PC-3 (cell line): Measurements from ENCODE around the gene GPRIN3. TPM values are rescaled to one million over a fixed set of nuclear protein-coding genes. Genes with fewer than 3 reads are reported as not detected.

Source experiments
- ATAC-seq: fragments of 200-7000 bp; cut with Tn5 transposase; 2 replicates; pipeline ENCODE4 v1.9.1; 2020; ENCODE audit warnings: mild to moderate bottlenecking, moderate library complexity
- BruUV-seq: library from RNA; stranded (reverse); fragments of 400-500 nt; replicated peaks from 2 replicates; lab custom pipeline; 2021; lab: Mats Ljungman, UMichigan
- CTCF ChIA-PET: fragments of 300-600 bp; sonication (Branson Sonifier 250); formaldehyde crosslinking; loops from one replicate; lab custom pipeline; 2022; ENCODE audit warnings: antibody characterized with exemption; lab: Charles Lee
- POLR2A ChIA-PET: fragments of 300-600 bp; sonication (Branson Sonifier 250); formaldehyde crosslinking; loops from one replicate; lab custom pipeline; 2022; ENCODE audit warnings: antibody characterized with exemption; ENCODE audit not compliant: unreplicated experiment; lab: Charles Lee
- DNase-seq: peaks from one replicate; pipeline ENCODE4 v3.0.0-alpha.2; 2015
- H2AFZ ChIP-seq: fragments of 300-600 bp; sonication (generic); 2 replicates; pipeline ENCODE4 v1.6.0; 2016; ENCODE audit warnings: antibody characterized with exemption, low read length
- H3F3A ChIP-seq: fragments of 300-600 bp; sonication (generic); one replicate; pipeline ENCODE4 v1.6.0; 2017; ENCODE audit warnings: antibody characterized with exemption, low read length, control low read depth, mild to moderate bottlenecking; ENCODE audit not compliant: unreplicated experiment
- H3K27ac ChIP-seq: fragments of 300-600 bp; sonication (generic); 2 replicates; pipeline ENCODE4 v1.5.1; 2016; ENCODE audit warnings: mild to moderate bottlenecking, low read length
- H3K27me3 ChIP-seq: fragments of 300-600 bp; sonication (generic); 2 replicates; pipeline ENCODE4 v1.6.1; 2016; ENCODE audit warnings: low read length, mixed read lengths
- H3K36me3 ChIP-seq: fragments of 300-600 bp; sonication (generic); 2 replicates; pipeline ENCODE4 v1.6.1; 2016; ENCODE audit warnings: low read depth, mixed run types, low read length, mixed read lengths
- H3K4me1 ChIP-seq: fragments of 300-600 bp; sonication (generic); 2 replicates; pipeline ENCODE4 v1.5.1; 2016; ENCODE audit warnings: low read length; ENCODE audit not compliant: insufficient read depth
- H3K4me2 ChIP-seq: fragments of 300-600 bp; sonication (generic); 2 replicates; pipeline ENCODE4 v1.6.0; 2016; ENCODE audit warnings: low read length
- H3K4me3 ChIP-seq: fragments of 300-600 bp; sonication (generic); 2 replicates; pipeline ENCODE4 v1.5.1; 2016; ENCODE audit warnings: mild to moderate bottlenecking, low read length, mixed read lengths
- H3K79me2 ChIP-seq: fragments of 300-600 bp; sonication (generic); 2 replicates; pipeline ENCODE4 v1.6.1; 2017; ENCODE audit warnings: low read length, mixed read lengths
- H3K9ac ChIP-seq: fragments of 300-600 bp; sonication (generic); 2 replicates; pipeline ENCODE4 v1.6.0; 2016; ENCODE audit warnings: mild to moderate bottlenecking, low read length
- H3K9me2 ChIP-seq: fragments of 300-600 bp; sonication (generic); replicated peaks from 2 replicates; pipeline ENCODE4 v1.6.1; 2016; ENCODE audit warnings: mixed run types, low read length, mixed read lengths
- H3K9me3 ChIP-seq: fragments of 300-600 bp; sonication (generic); 2 replicates; pipeline ENCODE4 v1.6.1; 2016; ENCODE audit warnings: low read length, mixed read lengths
- H4K20me1 ChIP-seq: fragments of 300-600 bp; sonication (generic); 2 replicates; pipeline ENCODE4 v1.6.1; 2016; ENCODE audit warnings: low read length, mixed read lengths
- EZH2 ChIP-seq: fragments of 300-600 bp; sonication (generic); IDR thresholded peaks from one replicate; pipeline ENCODE4 v1.6.1; 2017; ENCODE audit warnings: antibody characterized with exemption, mild to moderate bottlenecking, low read length; ENCODE audit not compliant: unreplicated experiment
- EZH2phosphoT487 ChIP-seq: fragments of 300-600 bp; sonication (generic); IDR thresholded peaks from 2 replicates; pipeline ENCODE4 v1.6.1; 2018; ENCODE audit warnings: mild to moderate bottlenecking, antibody characterized with exemption, low read length, borderline replicate concordance
- intact Hi-C: fragments of 100-400 bp; cut with micrococcal nuclease; formaldehyde crosslinking; loops from 2 replicates; pipeline ENCODE4 v1.9.0; 2023
- total RNA-seq: library from RNA; depleted of rRNA; stranded (reverse); fragments of >200 nt; gene quantifications from 2 replicates; pipeline ENCODE4 v1.2.3, GENCODE V29; 2014
- TF ChIP-seq, protein P1 (sequence below): fragments of 300-600 bp; sonication (generic); conservative IDR thresholded peaks from 2 replicates; pipeline ENCODE4 v1.5.1; 2017; ENCODE audit warnings: antibody characterized with exemption, low read depth, mild to moderate bottlenecking, low read length

Gene GPRIN3
- total RNA-seq, 1 experiment from 2014 or later = not detected

DNA sequence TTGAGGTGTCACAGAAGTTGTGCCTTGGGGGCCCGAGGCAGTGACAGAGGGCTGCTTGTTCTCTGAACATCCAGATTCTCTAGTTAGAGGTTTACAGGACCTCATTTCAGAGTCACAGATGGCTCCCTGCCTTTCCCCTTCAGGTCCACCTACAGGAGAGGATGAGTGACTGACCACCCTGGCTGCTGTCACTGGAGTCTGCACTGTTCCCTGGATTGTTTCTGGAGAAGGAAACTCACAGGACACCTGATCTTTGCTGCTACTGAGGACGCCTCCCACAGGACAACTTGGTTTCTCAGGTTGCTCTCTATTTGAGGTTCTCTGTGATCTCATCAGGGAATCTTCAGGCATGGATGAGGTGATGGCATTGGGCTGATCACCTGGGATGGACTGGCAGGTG lies 58.3 kb downstream of the GPRIN3 start:
- POLR2A ChIA-PET = no interaction called here

DNA sequence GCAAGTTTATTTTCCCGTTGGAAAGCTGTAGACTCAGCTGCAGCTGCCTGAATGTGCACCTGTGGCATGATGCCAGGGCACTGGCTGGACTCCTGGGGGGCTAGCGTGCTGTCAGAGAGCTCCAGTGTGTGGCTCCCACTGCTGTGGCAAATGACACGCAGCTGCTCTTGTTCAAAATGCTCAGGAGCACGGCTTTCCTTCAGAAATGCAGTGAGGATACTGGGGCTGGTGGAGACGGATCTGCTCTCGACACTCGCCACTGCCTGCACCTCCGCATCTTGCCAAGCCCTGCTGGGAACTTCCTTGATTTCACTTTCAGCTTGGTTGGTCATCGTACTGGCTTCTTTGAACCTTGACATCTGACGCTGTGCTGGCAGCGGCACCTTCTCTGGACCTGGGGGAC lies 58.7 kb downstream of the GPRIN3 start:
- ChIA-PET CTCF (no interaction called here), POLR2A (no interaction called here)
- intact Hi-C loops = no loop called here
- Histone ChIP-seq H3K36me3 (no peaks in the 10 kb centered on the region), H3K79me2 (no peaks in the 10 kb centered on the region), H3F3A (no peaks in the 10 kb centered on the region), H3K4me2 (no peak overlapping the region), H3K9me2 (no peaks in the 10 kb centered on the region), H3K9me3 (no peaks in the 10 kb centered on the region), H3K9ac (no peak overlapping the region), H3K27me3 (peaks cover 41% of the 10 kb centered on the region), H3K4me1 (no peaks in the 10 kb centered on the region), H3K27ac (no peak overlapping the region), H4K20me1 (no peaks in the 10 kb centered on the region), H2AFZ (no peak overlapping the region), H3K4me3 (no peak overlapping the region)
- no TSS peak for BruUV-seq
- ATAC-seq (no peak), DNase-seq (no peak)
- TF ChIP-seq EZH2phosphoT487 (no peak), EZH2 (no peak)
- TF ChIP-seq, protein P1, sequence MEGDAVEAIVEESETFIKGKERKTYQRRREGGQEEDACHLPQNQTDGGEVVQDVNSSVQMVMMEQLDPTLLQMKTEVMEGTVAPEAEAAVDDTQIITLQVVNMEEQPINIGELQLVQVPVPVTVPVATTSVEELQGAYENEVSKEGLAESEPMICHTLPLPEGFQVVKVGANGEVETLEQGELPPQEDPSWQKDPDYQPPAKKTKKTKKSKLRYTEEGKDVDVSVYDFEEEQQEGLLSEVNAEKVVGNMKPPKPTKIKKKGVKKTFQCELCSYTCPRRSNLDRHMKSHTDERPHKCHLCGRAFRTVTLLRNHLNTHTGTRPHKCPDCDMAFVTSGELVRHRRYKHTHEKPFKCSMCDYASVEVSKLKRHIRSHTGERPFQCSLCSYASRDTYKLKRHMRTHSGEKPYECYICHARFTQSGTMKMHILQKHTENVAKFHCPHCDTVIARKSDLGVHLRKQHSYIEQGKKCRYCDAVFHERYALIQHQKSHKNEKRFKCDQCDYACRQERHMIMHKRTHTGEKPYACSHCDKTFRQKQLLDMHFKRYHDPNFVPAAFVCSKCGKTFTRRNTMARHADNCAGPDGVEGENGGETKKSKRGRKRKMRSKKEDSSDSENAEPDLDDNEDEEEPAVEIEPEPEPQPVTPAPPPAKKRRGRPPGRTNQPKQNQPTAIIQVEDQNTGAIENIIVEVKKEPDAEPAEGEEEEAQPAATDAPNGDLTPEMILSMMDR = no peak

More for the DNA sequence above, 58.3 kb downstream of the GPRIN3 start:
- Histone ChIP-seq H4K20me1 (no peaks in the 10 kb centered on the region), H3K9me3 (no peaks in the 10 kb centered on the region), H2AFZ (no peak overlapping the region), H3K79me2 (no peaks in the 10 kb centered on the region), H3K27ac (no peak overlapping the region), H3K4me3 (no peak overlapping the region), H3F3A (no peaks in the 10 kb centered on the region), H3K4me2 (no peak overlapping the region), H3K9me2 (no peaks in the 10 kb centered on the region), H3K27me3 (peaks cover 39% of the 10 kb centered on the region), H3K9ac (no peak overlapping the region), H3K4me1 (no peaks in the 10 kb centered on the region), H3K36me3 (no peaks in the 10 kb centered on the region)
- DNase-seq (no peak), ATAC-seq (no peak)
- CTCF ChIA-PET = no interaction called here
- no TSS peak for BruUV-seq
- intact Hi-C loops = no loop called here
- TF ChIP-seq EZH2phosphoT487 = no peak
- no peak for TF ChIP-seq EZH2
- TF ChIP-seq, protein P1 = no peak

DNA sequence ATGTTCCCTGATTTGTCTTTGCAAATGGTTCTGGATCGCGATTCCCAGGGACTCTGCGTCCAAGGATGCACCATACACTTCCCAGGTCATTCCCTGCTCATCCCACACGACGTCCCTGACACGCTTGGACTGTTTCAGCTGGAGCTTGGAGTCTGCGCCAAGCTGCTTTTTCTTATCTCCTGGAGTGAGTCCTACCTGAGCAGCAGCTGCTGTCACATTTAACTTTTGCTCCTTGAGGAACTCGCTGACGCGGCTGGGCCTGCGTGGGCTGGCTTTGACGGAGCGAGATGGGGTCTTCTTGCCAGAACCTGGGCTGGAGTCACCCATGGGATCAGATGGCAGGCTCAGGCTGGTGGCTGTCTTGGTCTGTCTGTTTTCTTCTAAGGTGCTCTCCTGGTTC lies 59.6 kb downstream of the GPRIN3 start:
- Histone ChIP-seq H3K27me3 (peaks cover 46% of the 10 kb centered on the region), H3K9me2 (no peaks in the 10 kb centered on the region), H3K27ac (no peak overlapping the region), H3K79me2 (no peaks in the 10 kb centered on the region), H2AFZ (no peak overlapping the region), H3F3A (no peaks in the 10 kb centered on the region), H3K4me2 (no peak overlapping the region), H3K9ac (no peak overlapping the region), H3K4me1 (no peaks in the 10 kb centered on the region), H4K20me1 (no peaks in the 10 kb centered on the region), H3K4me3 (no peak overlapping the region), H3K9me3 (no peaks in the 10 kb centered on the region), H3K36me3 (no peaks in the 10 kb centered on the region)
- ChIA-PET POLR2A (no interaction called here), CTCF (no interaction called here)
- DNase-seq (no peak), ATAC-seq (no peak)
- intact Hi-C loops = no loop called here
- no peak for TF ChIP-seq EZH2
- TF ChIP-seq, protein P1 = no peak
- no peak for TF ChIP-seq EZH2phosphoT487
- no TSS peak for BruUV-seq
